ENCODE results near the gene GALNT18. TPM values are rescaled to one million over a fixed set of nuclear protein-coding genes. Genes with fewer than 3 reads are reported as not detected.

The GALNT18 gene
- total and polyA plus RNA-seq, 2 donors (not counting 3 experiments of a cell fraction or from before 2014, with no cell fraction given), result 0.17 to 0.18 TPM

GRCh38 chr11:11244470-11245080 lies 377.2 kb downstream of the GALNT18 start:
- Histone ChIP-seq H4K20me1 (replicated peaks; ENCODE audit: control insufficient read depth, extremely low read depth, insufficient read depth, low read length) (no peaks in the 10 kb centered on the region), H3K36me3 (ENCODE audit: control insufficient read depth in 2 of 2, extremely low read depth in 1 of 2, insufficient read depth in 2 of 2, low read length in 2 of 2) (no peaks in the 10 kb centered on the region), H3K27ac (ENCODE audit: insufficient read depth, low read depth, low read length) (no peak overlapping the region), H3K4me3 (replicated peaks in 1 of 3; ENCODE audit: insufficient read depth in 1 of 3, low read depth in 1 of 3, low read length in 3 of 3) (no peak overlapping the region), H3K9me3 (replicated peaks; ENCODE audit: control insufficient read depth, insufficient read depth, low read length) (no peaks in the 10 kb centered on the region), H2AFZ (ENCODE audit: low read depth, low read length) (no peak overlapping the region), H3K9me1 (replicated peaks; ENCODE audit: control insufficient read depth, extremely low read depth, insufficient read depth, low read length) (no peaks in the 10 kb centered on the region), H3K27me3 (ENCODE audit: control insufficient read depth in 2 of 2, insufficient read depth in 2 of 2, low read length in 2 of 2) (no peaks in the 10 kb centered on the region), H3K4me2 (ENCODE audit: insufficient read depth, low read length) (no peak overlapping the region), H3K9ac (replicated peaks; ENCODE audit: extremely low read depth, insufficient read depth, low read length) (no peak overlapping the region), H3K79me2 (ENCODE audit: control insufficient read depth, insufficient read depth, low read length) (no peaks in the 10 kb centered on the region), H3K4me1 (ENCODE audit: control insufficient read depth, extremely low read depth, insufficient read depth, low read length) (no peaks in the 10 kb centered on the region)
- POLR2A ChIA-PET, result no interaction called here
- BruUV-seq (replicated peaks), result no TSS peak
- dilution Hi-C loops (cut with MboI; ENCODE audit: extremely low pct_ligation_motif_present, low sequenced_read_pairs) (no loop called here), intact Hi-C loops (cut with micrococcal nuclease) (no loop called here)
- no peak for FAIRE-seq
- CTCF ChIA-PET, result no interaction called here
- no peak for DNase-seq (ENCODE audit: low read depth, low spot score)
- no peak for TF ChIP-seq FOS (IDR thresholded peaks at IDR 0.05; ENCODE audit: borderline replicate concordance, insufficient read depth, low read length)
- no peak for TF ChIP-seq GATA2 (IDR thresholded peaks at IDR 0.05; ENCODE audit: insufficient read depth, insufficient read length, low read depth, low read length)
- TF ChIP-seq POLR2A (IDR thresholded peaks at IDR 0.05; ENCODE audit: low read depth, low read length), result no peak
- no peak for TF ChIP-seq MYC (IDR thresholded peaks at IDR 0.05; ENCODE audit: low read depth, low read length)
- TF ChIP-seq JUN (IDR thresholded peaks at IDR 0.05; ENCODE audit: borderline replicate concordance, insufficient read depth, insufficient read length, low read depth), result no peak
- no peak for TF ChIP-seq CTCF (IDR thresholded peaks at IDR 0.05; ENCODE audit: extremely low read depth in 1 of 2, insufficient read depth in 1 of 2, low read depth in 1 of 2, low read length in 2 of 2)
- no peak for TF ChIP-seq MAX (IDR thresholded peaks at IDR 0.05; ENCODE audit: insufficient read depth, insufficient read length)

Data from endothelial cell of umbilical vein (primary cell).